Spleen (tissue), 11 donors: ENCODE results near the gene CDX1. TPM values are rescaled to one million over a fixed set of nuclear protein-coding genes. Genes with fewer than 3 reads are reported as not detected.

Source experiments
- DNase-seq: peaks from one replicate; pipeline ENCODE4 v3.0.0-alpha.2; 2020
- H3K27ac ChIP-seq, 8 donors: fragments of 200-600 bp; sonication (generic) in 7 of 8; 1 replicate in 4 of 8; 2 replicates in 4 of 8; pipeline versions ENCODE4 v1.5.0 to v1.8.0; 2016 to 2021; ENCODE audit warnings: inconsistent platforms in 4 of 8, mild to moderate bottlenecking in 4 of 8, moderate library complexity in 1 of 8
- H3K27me3 ChIP-seq, 7 donors: fragments of 200-600 bp; sonication (generic) in 6 of 7; replicated peaks in 1 of 7; 1 replicate in 4 of 7; 2 replicates in 3 of 7; pipeline versions ENCODE4 v1.5.0 to v1.8.0; 2016 to 2021; ENCODE audit warnings: inconsistent platforms in 3 of 7, mild to moderate bottlenecking in 1 of 7
- H3K36me3 ChIP-seq, 6 donors: fragments of 200-600 bp; sonication (generic) in 5 of 6; 1 replicate in 4 of 6; 2 replicates in 2 of 6; pipeline versions ENCODE4 v1.5.0 to v1.8.0; 2016 to 2021; ENCODE audit warnings: inconsistent platforms in 2 of 6
- H3K4me1 ChIP-seq, 6 donors: fragments of 200-600 bp; sonication (generic) in 5 of 6; 1 replicate in 3 of 6; 2 replicates in 3 of 6; pipeline versions ENCODE4 v1.5.0 to v1.8.0; 2016 to 2021; ENCODE audit warnings: inconsistent platforms in 3 of 6
- H3K4me3 ChIP-seq, 8 donors: fragments of 200-600 bp; sonication (generic) in 7 of 8; 1 replicate in 4 of 8; 2 replicates in 4 of 8; pipeline versions ENCODE4 v1.5.0 to v1.8.0; 2016 to 2021; ENCODE audit warnings: inconsistent platforms in 4 of 8, mild to moderate bottlenecking in 4 of 8, moderate library complexity in 2 of 8
- H3K9me3 ChIP-seq, 8 donors: fragments of 200-600 bp; sonication (generic) in 7 of 8; 1 replicate in 4 of 8; 2 replicates in 4 of 8; pipeline versions ENCODE4 v1.5.0 to v1.8.0; 2016 to 2021; ENCODE audit warnings: inconsistent platforms in 4 of 8
- CTCF ChIP-seq, 11 experiments: fragments of 200-600 bp in 7 of 11; fragments of 450-650 bp in 4 of 11; sonication (generic) in 4 of 11; IDR thresholded peaks in 8 of 11; conservative IDR thresholded peaks in 3 of 11; 1 replicate in 7 of 11; 2 replicates in 4 of 11; pipeline versions ENCODE4 v1.4.0 to v1.8.0; 2016 to 2021; ENCODE audit warnings: antibody characterized with exemption in 11 of 11, inconsistent platforms in 4 of 11, mild to moderate bottlenecking in 1 of 11
- POLR2A ChIP-seq, 3 donors: fragments of 450-650 bp; IDR thresholded peaks; one replicate each; pipeline ENCODE4 v1.5.1; 2017; ENCODE audit warnings: antibody characterized with exemption in 3 of 3, mild to moderate bottlenecking in 1 of 3
- POLR2AphosphoS5 ChIP-seq, 3 donors: sonication (generic); formaldehyde crosslinking; IDR thresholded peaks; one replicate each; pipeline ENCODE4 v1.5.1; 2017; ENCODE audit warnings: antibody characterized with exemption in 3 of 3
- WGBS, 5 donors: extraction: QIAGEN DNeasy Blood & Tissue Kit in 3 of 5; methylation state at CpG; one replicate each; pipeline versions ENCODE4 v1.1.5 to v1.1.7; 2013 to 2018; 5-methylcytosine and 5-hydroxymethylcytosine counted together
- intact Hi-C: fragments of 100-400 bp; cut with DNase I; formaldehyde crosslinking; loops from one replicate; pipeline ENCODE4 v1.15.0; 2023; ENCODE audit warnings: low total_unique reads
- polyA plus RNA-seq, 3 donors: library from polyadenylated mRNA; stranded (reverse); fragments of 200-250 nt; gene quantifications; one replicate each; pipeline ENCODE4 v1.2.1, GENCODE V29; 2013
- total RNA-seq, 7 donors: library from RNA; depleted of rRNA in 3 of 7; stranded (reverse); fragments of >200 nt in 3 of 7; fragmentation: NEBNext Ultra II Directional in 4 of 7; extraction: Animal tissue kit (Norgen Biotek cat#: 25700) in 4 of 7; gene quantifications; one replicate each; pipeline versions ENCODE4 v1.1.0 to v1.2.1, GENCODE V29; 2016 to 2021
- donor health status: healthy with polysubstance abuse.
- donor health status: DM: no; HTN: no; CAD: no; lungs with moderate emphysema.
- donor health status: DM: no; HTN: no; CAD: no.
- donor health status: Bipolar disorder and iron deficiency.
- donor health status: healthy.
- donor health status: DM: no; HTN: no; CAD: no.
- donor health status: DM: yes; HTN: yes; CAD: no.

Gene CDX1
- total and polyA plus RNA-seq, 10 donors: 0.25 to 1.3 (median 0.41) TPM; not detected in 5

GRCh38 chr5:150179019-150179620 is 12.5 kb downstream of the CDX1 start:
- Histone ChIP-seq H3K27me3 (peaks cover 0 to 6% (median 0%) of the 10 kb centered on the region in 7 donors), H3K4me3 (no peak overlapping the region), H3K9me3 (no peaks in the 10 kb centered on the region), H3K27ac (peak overlapping the region in 2 of 8 donors; percentile 68), H3K36me3 (no peaks in the 10 kb centered on the region), H3K4me1 (peaks cover 0 to 17% (median 6%) of the 10 kb centered on the region in 6 donors)
- no peak for DNase-seq
- intact Hi-C loops: no loop called here
- TF ChIP-seq POLR2AphosphoS5 (IDR thresholded peaks at IDR 0.05) (no peak), POLR2A (IDR thresholded peaks at IDR 0.05) (no peak), CTCF (IDR thresholded peaks at IDR 0.05 in 8 of 11, conservative IDR thresholded peaks at IDR 0.05 in 3 of 11) (no peak)
- 91 to 96% (median 92%) methylated on average over 7 of the region's 7 CpGs for WGBS, 5 donors

DNA sequence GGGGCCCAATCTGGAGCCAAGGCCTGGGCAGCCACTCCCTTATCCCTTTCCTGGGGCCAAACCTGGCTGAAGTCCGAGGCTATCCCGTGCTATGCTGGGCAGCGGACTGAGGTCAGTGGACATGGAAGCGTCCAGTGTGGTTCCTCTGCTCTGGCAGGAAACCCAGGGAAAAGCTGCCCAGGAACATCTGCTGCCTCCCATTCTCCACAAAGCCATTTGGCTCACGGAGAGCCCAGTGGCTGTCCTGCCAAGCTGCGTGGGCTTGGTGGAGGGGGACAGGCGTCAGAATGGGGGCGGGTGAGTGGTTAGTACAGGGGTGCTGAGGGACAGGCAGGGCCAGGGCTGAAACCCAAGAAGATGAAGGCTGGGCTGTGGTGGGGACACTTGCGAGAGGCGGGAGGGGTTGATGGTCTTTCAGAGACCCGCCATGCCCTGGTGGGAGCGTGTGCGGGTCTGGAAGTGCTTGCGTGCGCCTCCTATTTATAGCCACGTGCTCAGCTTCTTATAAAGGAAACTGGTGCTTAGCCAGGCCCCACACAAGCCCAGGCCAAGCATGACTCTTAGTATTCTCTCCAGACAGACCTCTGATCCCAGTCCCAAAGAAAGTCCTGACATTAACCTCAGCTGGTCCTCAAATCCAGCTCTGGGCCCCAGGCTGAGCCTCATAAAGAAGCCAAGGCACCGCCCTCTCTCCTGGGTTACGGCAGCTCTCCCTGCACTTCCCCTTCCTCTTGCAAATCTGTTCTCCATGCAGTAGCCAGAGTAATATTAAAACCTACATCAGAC is 13.9 kb downstream of the CDX1 start:
- 57 to 70% (median 66%) methylated on average over 18 of the region's 18 CpGs for WGBS, 5 donors

GRCh38 chr5:150181027-150181426 is 14.4 kb downstream of the CDX1 start:
- intact Hi-C loops: no loop called here
- H3K4me3 ChIP-seq: no peak overlapping the region
- peaks cover 0 to 17% (median 9%) of the 10 kb centered on the region in 6 donors for H3K4me1 ChIP-seq
- H3K36me3 ChIP-seq: no peaks in the 10 kb centered on the region
- H3K9me3 ChIP-seq: no peaks in the 10 kb centered on the region
- no peak for DNase-seq
- TF ChIP-seq CTCF (IDR thresholded peaks at IDR 0.05 in 8 of 11, conservative IDR thresholded peaks at IDR 0.05 in 3 of 11): no peak
- H3K27me3 ChIP-seq: peaks cover 0 to 6% (median 0%) of the 10 kb centered on the region in 7 donors
- WGBS, 5 donors: 76 to 85% (median 77%) methylated on average over 5 of the region's 5 CpGs
- H3K27ac ChIP-seq: peak overlapping the region in 5 of 8 donors; percentile 18 to 68 (median 59)

More for the DNA sequence above, 13.9 kb downstream of the CDX1 start:
- Histone ChIP-seq H3K4me1 (peaks cover 0 to 17% (median 6%) of the 10 kb centered on the region in 6 donors), H3K4me3 (no peak overlapping the region), H3K36me3 (no peaks in the 10 kb centered on the region), H3K27me3 (peaks cover 0 to 6% (median 0%) of the 10 kb centered on the region in 7 donors), H3K27ac (peak overlapping the region in 6 of 8 donors; percentile 18 to 68 (median 54)), H3K9me3 (no peaks in the 10 kb centered on the region)
- TF ChIP-seq CTCF (IDR thresholded peaks at IDR 0.05 in 8 of 11, conservative IDR thresholded peaks at IDR 0.05 in 3 of 11) (no peak), POLR2AphosphoS5 (IDR thresholded peaks at IDR 0.05) (peak; percentile 33 to 69 (median 41)), POLR2A (IDR thresholded peaks at IDR 0.05) (no peak)
- intact Hi-C loops: no loop called here
- no peak for DNase-seq
